Right lobe of liver (tissue), 6 donors: ENCODE measurements around the gene HOXB8. TPM values are rescaled to one million over a fixed set of nuclear protein-coding genes. Genes with fewer than 3 reads are reported as not detected.

Experiments used
- ATAC-seq, 4 donors: fragments of 200-7000 bp; cut with Tn5 transposase; one replicate each; pipeline ENCODE4 v1.9.1; 2020; ENCODE audit warnings: mild to moderate bottlenecking in 4 of 4, moderate library complexity in 4 of 4
- DNase-seq, 3 donors: peaks; one replicate each; pipeline ENCODE4 v3.0.0-alpha.2; 2020
- H3K27ac ChIP-seq, 3 donors: fragments of 200-600 bp; one replicate each; pipeline ENCODE4 v1.8.0; 2022
- H3K27me3 ChIP-seq, 2 donors: fragments of 200-600 bp; one replicate each; pipeline ENCODE4 v1.8.0; 2022
- H3K36me3 ChIP-seq, 4 donors: fragments of 200-600 bp; sonication (generic) in 1 of 4; one replicate each; pipeline versions ENCODE4 v1.5.1 to v1.8.0; 2017 to 2022; ENCODE audit warnings: control low read depth in 1 of 4
- H3K4me1 ChIP-seq, 4 donors: fragments of 200-600 bp; sonication (generic) in 1 of 4; one replicate each; pipeline versions ENCODE4 v1.5.1 to v1.8.0; 2017 to 2022; ENCODE audit warnings: control low read depth in 1 of 4
- H3K4me3 ChIP-seq, 3 donors: fragments of 200-600 bp; one replicate each; pipeline ENCODE4 v1.8.0; 2022
- H3K9me3 ChIP-seq, 4 donors: fragments of 200-600 bp; sonication (generic) in 1 of 4; one replicate each; pipeline versions ENCODE4 v1.5.1 to v1.8.0; 2017 to 2022; ENCODE audit warnings: control low read depth in 1 of 4
- POLR2A ChIP-seq: fragments of 450-650 bp; IDR thresholded peaks from one replicate; pipeline ENCODE4 v1.6.1; 2017; ENCODE audit warnings: antibody characterized with exemption, mild to moderate bottlenecking
- WGBS: methylation state at CpG from one replicate; pipeline ENCODE4 v1.1.6; 2018; ENCODE audit warnings: low coverage, low lambda C conversion rate; ENCODE audit not compliant: insufficient coverage; ENCODE audit errors: missing lambda C conversion rate; 5-methylcytosine and 5-hydroxymethylcytosine counted together
- intact Hi-C, 2 donors: fragments of 100-400 bp; cut with DNase I; formaldehyde crosslinking; loops; one replicate each; pipeline versions ENCODE4 v1.11.2 to v1.14.1; 2022
- total RNA-seq, 6 experiments: library from RNA; depleted of rRNA in 2 of 6; stranded (reverse); fragments of >200 nt in 2 of 6; fragmentation: NEBNext Ultra II Directional in 3 of 6; extraction: Animal tissue kit (Norgen Biotek cat#: 25700) in 3 of 6; gene quantifications; one replicate each; pipeline versions ENCODE4 v1.1.0 to v1.2.4, GENCODE V29; 2016 to 2023
- TF ChIP-seq, protein P1 (sequence below), 4 donors: fragments of 200-600 bp in 3 of 4; fragments of 450-650 bp in 1 of 4; IDR thresholded peaks; one replicate each; pipeline versions ENCODE4 v1.5.1 to v1.8.0; 2016 to 2022; ENCODE audit warnings: antibody characterized with exemption in 4 of 4, mild to moderate bottlenecking in 2 of 4
- donor health status: DM: no; HTN: yes; CAD: no.
- donor health status: DM: no; HTN: no; CAD: no.
- donor health status: DM: no; HTN: no; CAD: no.
- donor health status: DM: no; HTN: yes; CAD: no.
- donor health status: DM: no; HTN: yes; CAD: no.

Gene HOXB8
- total RNA-seq, 6 experiments from 2014 or later = not detected

- intact Hi-C loops = loop anchor here in 1 of 2 donors (10.0 kb wide), 1 partner anchor 272 kb away; no protein-coding TSS in a partner anchor
- no peak for TF ChIP-seq POLR2A
- TF ChIP-seq, protein P1, sequence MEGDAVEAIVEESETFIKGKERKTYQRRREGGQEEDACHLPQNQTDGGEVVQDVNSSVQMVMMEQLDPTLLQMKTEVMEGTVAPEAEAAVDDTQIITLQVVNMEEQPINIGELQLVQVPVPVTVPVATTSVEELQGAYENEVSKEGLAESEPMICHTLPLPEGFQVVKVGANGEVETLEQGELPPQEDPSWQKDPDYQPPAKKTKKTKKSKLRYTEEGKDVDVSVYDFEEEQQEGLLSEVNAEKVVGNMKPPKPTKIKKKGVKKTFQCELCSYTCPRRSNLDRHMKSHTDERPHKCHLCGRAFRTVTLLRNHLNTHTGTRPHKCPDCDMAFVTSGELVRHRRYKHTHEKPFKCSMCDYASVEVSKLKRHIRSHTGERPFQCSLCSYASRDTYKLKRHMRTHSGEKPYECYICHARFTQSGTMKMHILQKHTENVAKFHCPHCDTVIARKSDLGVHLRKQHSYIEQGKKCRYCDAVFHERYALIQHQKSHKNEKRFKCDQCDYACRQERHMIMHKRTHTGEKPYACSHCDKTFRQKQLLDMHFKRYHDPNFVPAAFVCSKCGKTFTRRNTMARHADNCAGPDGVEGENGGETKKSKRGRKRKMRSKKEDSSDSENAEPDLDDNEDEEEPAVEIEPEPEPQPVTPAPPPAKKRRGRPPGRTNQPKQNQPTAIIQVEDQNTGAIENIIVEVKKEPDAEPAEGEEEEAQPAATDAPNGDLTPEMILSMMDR (IDR thresholded peaks at IDR 0.05) = no peak
- 13% methylated on average over 14 of the region's 15 CpGs for WGBS
- Histone ChIP-seq H3K9me3 (no peaks in the 10 kb centered on the region), H3K4me3 (no peak overlapping the region), H3K36me3 (no peaks in the 10 kb centered on the region), H3K4me1 (peaks cover 0 to 4% (median 0%) of the 10 kb centered on the region in 4 donors), H3K27ac (no peak overlapping the region), H3K27me3 (peaks cover 21 to 82% of the 10 kb centered on the region in 2 donors)
- no peak for ATAC-seq
- DNase-seq = no peak
Measured at GRCh38 chr17:48616717-48617470, 1.8 kb upstream of the HOXB8 start.

GRCh38 chr17:48615963-48616716 lies 1.0 kb upstream of the HOXB8 start:
- Histone ChIP-seq H3K36me3 (no peaks in the 10 kb centered on the region), H3K27ac (no peak overlapping the region), H3K4me3 (no peak overlapping the region), H3K9me3 (no peaks in the 10 kb centered on the region), H3K27me3 (peaks cover 22 to 81% of the 10 kb centered on the region in 2 donors), H3K4me1 (peaks cover 0 to 4% (median under 1%) of the 10 kb centered on the region in 4 donors)
- DNase-seq (no peak), ATAC-seq (no peak)
- TF ChIP-seq POLR2A = no peak
- TF ChIP-seq, protein P1 (IDR thresholded peaks at IDR 0.05) = no peak
- intact Hi-C loops = loop anchor here in 1 of 2 donors (10.0 kb wide), 1 partner anchor 271 kb away; no protein-coding TSS in a partner anchor
- WGBS = 16% methylated on average over 15 of the region's 17 CpGs

GRCh38 chr17:48613862-48614694 lies 1.0 kb downstream of the HOXB8 start:
- intact Hi-C loops = loop anchor here in 1 of 2 donors (10.0 kb wide), 1 partner anchor 269 kb away; no protein-coding TSS in a partner anchor
- ATAC-seq (no peak), DNase-seq (no peak)
- TF ChIP-seq, protein P1 (IDR thresholded peaks at IDR 0.05) = no peak
- no peak for TF ChIP-seq POLR2A
- Histone ChIP-seq H3K9me3 (no peaks in the 10 kb centered on the region), H3K27me3 (peaks cover 32 to 82% of the 10 kb centered on the region in 2 donors), H3K27ac (no peak overlapping the region), H3K4me3 (no peak overlapping the region), H3K4me1 (peaks cover 0 to 13% (median 2%) of the 10 kb centered on the region in 4 donors), H3K36me3 (no peaks in the 10 kb centered on the region)
- WGBS = 4% methylated on average over 27 of the region's 55 CpGs
